SK-N-MC (cell line): ENCODE measurements around the gene DGLUCY.
A peak's percentile ranks its signal among the peaks of the same experiment; 100 is the strongest.
"Not testable (repeated sequence)": the region's sequence is repeated elsewhere in the genome, so short reads cannot be mapped to it uniquely, and the experiment has no call there.

ENCODE experiments used
- DNase-seq: peaks from one replicate; pipeline ENCODE4 v3.0.0-alpha.2; 2011; ENCODE audit warnings: low read depth, low spot score
- H3K27ac ChIP-seq: fragments of 200-600 bp; sonication (generic); 2 replicates; pipeline ENCODE4 v1.5.1; 2016; ENCODE audit warnings: mixed run types
- H3K36me3 ChIP-seq: fragments of 200-600 bp; sonication (generic); 2 replicates; pipeline ENCODE4 v1.6.1; 2017; ENCODE audit warnings: antibody characterized with exemption, low read length, mixed read lengths; ENCODE audit not compliant: insufficient read depth
- H3K4me3 ChIP-seq: fragments of 200-600 bp; sonication (generic); 2 replicates; pipeline ENCODE4 v1.5.1; 2016
- H3K9ac ChIP-seq: fragments of 200-600 bp; sonication (generic); 2 replicates; pipeline ENCODE4 v1.8.0; 2017; ENCODE audit warnings: mixed run types, mixed read lengths; ENCODE audit not compliant: insufficient read length
- H3K9me3 ChIP-seq: fragments of 200-600 bp; sonication (generic); 2 replicates; pipeline ENCODE4 v1.6.1; 2017; ENCODE audit warnings: low read depth, mild to moderate bottlenecking, antibody characterized with exemption, low read length, moderate library complexity, mixed read lengths
- EZH2 ChIP-seq: fragments of 200-600 bp; sonication (generic); IDR thresholded peaks from one replicate; pipeline ENCODE4 v1.6.1; 2017; ENCODE audit warnings: antibody characterized with exemption
- FOXP2 ChIP-seq: optimal IDR thresholded peaks from 2 replicates; pipeline ENCODE3; 2011; ENCODE audit warnings: mild to moderate bottlenecking, moderate library complexity; ENCODE audit not compliant: insufficient read depth; ENCODE audit errors: extremely low read length, control extremely low read depth
- POLR2AphosphoS5 ChIP-seq: IDR thresholded peaks from 2 replicates; pipeline ENCODE4 v1.6.1; 2012; ENCODE audit warnings: mild to moderate bottlenecking, low read depth, low read length, borderline replicate concordance

The DGLUCY gene

DNA sequence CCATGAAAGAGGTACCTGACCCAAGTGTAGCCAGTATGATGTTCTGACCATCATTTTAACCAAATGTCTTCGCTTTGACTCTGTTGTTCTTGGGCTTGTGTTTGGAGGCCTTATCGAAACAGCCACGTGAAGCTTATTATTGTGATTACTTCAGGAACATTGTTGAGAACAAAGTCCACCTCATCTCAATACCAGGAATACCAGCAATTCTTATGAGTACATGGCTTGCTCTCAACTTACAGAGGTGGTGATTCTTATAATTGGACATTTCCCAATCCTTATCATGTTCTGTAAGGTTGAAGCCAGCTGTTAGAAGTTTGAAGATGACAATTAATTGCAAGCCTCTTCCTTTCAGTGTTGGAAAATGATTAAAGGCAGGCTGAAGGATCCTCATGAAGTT lies 31.6 kb upstream of the DGLUCY start:
- TF ChIP-seq POLR2AphosphoS5 = no peak
- no peak for TF ChIP-seq FOXP2
- no peak for TF ChIP-seq EZH2
- no peak for DNase-seq

DNA sequence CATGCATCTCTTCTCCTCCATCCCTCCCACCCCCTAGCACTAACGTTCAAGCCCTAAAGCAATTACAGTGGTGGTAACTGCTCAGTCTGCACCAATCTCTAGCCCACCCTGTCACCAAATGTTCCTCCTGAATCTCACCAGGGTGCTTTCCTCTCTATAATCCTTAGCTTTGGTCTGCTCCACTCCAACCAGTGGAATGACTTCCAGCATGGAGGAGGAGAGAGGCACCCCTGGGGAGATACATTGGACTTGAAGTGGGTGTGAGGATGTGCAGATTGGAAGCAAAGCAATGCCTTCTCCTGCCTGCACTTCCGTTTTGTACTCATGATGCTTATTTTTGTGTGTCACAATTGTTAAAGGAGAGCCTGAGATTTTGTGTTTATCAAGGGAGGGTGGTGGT lies 29.4 kb upstream of the DGLUCY start:
- peak; percentile 70 for DNase-seq
- TF ChIP-seq FOXP2 (no peak), POLR2AphosphoS5 (no peak), EZH2 (no peak)
- Histone ChIP-seq H3K27ac (no peak overlapping the region), H3K9ac (no peak overlapping the region), H3K36me3 (no peaks in the 10 kb centered on the region), H3K4me3 (no peak overlapping the region), H3K9me3 (no peaks in the 10 kb centered on the region)

More for the DNA sequence above, 31.6 kb upstream of the DGLUCY start:
- Histone ChIP-seq H3K36me3 (no peaks in the 10 kb centered on the region), H3K9me3 (no peaks in the 10 kb centered on the region), H3K27ac (no peak overlapping the region), H3K4me3 (no peak overlapping the region), H3K9ac (no peak overlapping the region)

DNA sequence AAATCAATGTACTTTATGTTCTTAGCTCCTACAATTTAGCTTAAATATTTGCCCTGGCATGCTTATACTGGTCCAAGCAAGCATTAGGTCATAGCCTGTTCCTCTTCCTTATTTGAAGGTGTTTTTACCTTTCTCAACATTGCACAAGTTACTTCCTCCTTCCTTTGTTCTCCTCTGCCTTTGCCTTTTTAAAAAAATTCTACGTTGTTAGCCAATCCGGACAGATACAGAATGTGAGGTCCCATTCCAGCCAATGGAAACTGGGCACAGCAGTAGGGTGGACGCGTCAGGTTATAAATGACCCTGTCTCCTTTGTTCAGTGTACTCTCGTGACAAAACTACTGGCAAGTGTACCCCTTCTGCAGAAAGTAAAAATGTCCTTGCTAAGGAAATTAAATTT lies 26.4 kb upstream of the DGLUCY start:
- DNase-seq, H3K9ac ChIP-seq, H3K36me3 ChIP-seq, H3K27ac ChIP-seq, H3K4me3 ChIP-seq, H3K9me3 ChIP-seq: not testable (repeated sequence)

DNA sequence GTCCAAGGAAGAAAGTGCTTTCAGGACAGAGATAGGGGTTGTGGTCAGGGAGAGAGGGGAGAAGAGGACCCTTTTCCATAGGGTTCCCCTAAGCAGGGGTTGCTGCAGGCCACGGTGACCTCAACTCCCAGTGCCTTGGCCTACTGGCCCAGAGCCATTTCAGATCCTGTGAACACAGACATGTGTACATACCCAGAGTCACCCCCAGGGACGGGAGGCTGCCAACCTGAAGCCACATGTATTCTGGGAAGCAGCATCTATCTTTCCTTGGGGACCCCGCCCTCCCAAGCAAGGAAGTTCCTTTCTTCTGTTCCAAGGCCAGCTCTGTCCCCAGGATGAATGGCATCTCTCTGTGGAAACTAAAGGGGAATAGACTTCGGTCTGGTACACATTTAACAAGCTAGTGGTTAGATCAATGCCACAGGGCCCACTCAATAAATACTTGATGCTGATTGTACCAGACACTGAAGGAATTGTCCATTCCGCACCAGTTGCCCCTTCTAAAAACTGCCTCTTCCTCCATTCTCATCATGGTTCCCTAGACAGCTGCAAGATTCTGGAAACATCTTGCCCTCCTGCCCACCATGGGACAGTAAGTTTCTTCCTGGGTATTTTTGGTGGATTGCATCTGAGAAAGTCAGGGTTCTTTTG lies 25.2 kb upstream of the DGLUCY start:
- no peak overlapping the region for H3K9ac ChIP-seq
- H3K9me3 ChIP-seq = no peaks in the 10 kb centered on the region
- no peak overlapping the region for H3K4me3 ChIP-seq
- no peaks in the 10 kb centered on the region for H3K36me3 ChIP-seq
- no peak for TF ChIP-seq POLR2AphosphoS5
- no peak for TF ChIP-seq FOXP2
- TF ChIP-seq EZH2 = no peak
- no peak overlapping the region for H3K27ac ChIP-seq
- DNase-seq = no peak

DNA sequence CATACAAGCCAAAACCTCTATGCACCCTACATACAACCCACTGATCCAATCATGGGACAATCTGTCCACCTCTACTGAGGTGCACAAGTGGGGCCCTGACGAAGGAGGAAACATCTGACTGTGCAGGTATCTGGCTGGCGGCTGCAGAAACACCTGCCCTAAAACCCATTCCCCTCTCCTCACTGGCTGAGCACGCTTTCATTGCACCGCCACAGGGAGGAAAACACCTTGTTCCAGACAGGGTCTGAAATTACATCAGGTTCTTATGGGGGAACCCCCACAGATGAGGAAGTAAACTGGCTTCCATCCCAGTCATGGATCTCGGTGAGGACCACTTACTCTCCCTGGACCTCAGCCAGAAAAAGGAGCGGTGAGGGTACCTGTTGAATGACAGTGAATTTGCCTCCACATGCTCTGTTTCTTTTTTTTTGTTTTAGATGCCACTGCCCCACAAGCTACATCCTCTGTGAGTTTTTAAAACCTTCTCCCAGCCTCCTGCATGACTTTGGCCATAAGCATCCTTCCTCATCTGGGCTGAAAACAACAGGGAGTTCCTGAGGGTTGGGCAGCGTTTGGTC lies 23.8 kb upstream of the DGLUCY start:
- no peaks in the 10 kb centered on the region for H3K36me3 ChIP-seq
- H3K9me3 ChIP-seq = no peaks in the 10 kb centered on the region
- no peak overlapping the region for H3K27ac ChIP-seq
- TF ChIP-seq POLR2AphosphoS5 = no peak
- no peak for TF ChIP-seq EZH2
- TF ChIP-seq FOXP2 = no peak
- H3K9ac ChIP-seq = no peak overlapping the region
- no peak for DNase-seq
- no peak overlapping the region for H3K4me3 ChIP-seq

DNA sequence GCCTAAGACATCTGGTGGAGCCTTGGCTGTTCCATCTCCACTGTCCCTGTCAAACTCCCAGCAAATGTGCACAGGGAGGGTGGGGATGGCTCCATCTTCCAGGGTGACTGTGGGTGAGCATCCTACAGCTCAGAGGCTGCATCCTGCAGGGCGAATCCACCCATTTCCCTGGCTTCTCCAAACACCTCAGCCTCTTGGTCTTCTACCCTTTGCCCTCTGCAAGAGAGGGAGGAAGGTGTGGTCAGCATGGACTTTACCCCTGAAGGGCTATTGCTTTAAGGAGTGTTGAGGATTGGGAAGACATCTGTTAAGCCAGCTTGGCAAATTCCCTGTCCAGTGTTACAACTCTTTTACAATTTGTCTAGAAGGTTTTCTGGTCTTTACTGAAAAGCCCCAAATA lies 23.1 kb upstream of the DGLUCY start:
- no peak for DNase-seq
- TF ChIP-seq FOXP2 (no peak), EZH2 (no peak), POLR2AphosphoS5 (no peak)
- Histone ChIP-seq H3K4me3 (no peak overlapping the region), H3K36me3 (no peaks in the 10 kb centered on the region), H3K27ac (no peak overlapping the region), H3K9me3 (no peaks in the 10 kb centered on the region), H3K9ac (no peak overlapping the region)

DNA sequence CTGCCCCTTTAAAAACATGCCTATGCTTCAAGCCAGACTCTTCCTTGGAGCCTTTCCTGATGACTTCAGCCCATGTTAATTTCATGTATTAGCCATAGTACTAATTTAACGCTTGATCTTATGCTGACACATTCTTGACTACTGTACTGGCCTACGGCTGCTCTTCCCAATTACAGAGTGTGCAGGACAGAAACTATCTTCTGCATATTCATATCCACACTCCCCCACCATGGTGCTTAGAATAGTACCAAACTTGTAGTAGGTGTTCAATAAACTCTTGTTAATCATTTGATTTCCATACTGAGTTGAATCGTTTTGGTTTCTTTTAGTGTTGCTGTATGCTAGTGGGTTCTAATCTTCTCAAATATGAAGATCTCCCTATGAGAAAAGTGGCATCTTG lies 21.8 kb upstream of the DGLUCY start:
- no peak overlapping the region for H3K4me3 ChIP-seq
- no peak overlapping the region for H3K27ac ChIP-seq
- no peak for DNase-seq
- no peak for TF ChIP-seq POLR2AphosphoS5
- TF ChIP-seq EZH2 = no peak
- TF ChIP-seq FOXP2 = no peak
- H3K9ac ChIP-seq = no peak overlapping the region
- no peaks in the 10 kb centered on the region for H3K36me3 ChIP-seq
- no peaks in the 10 kb centered on the region for H3K9me3 ChIP-seq

DNA sequence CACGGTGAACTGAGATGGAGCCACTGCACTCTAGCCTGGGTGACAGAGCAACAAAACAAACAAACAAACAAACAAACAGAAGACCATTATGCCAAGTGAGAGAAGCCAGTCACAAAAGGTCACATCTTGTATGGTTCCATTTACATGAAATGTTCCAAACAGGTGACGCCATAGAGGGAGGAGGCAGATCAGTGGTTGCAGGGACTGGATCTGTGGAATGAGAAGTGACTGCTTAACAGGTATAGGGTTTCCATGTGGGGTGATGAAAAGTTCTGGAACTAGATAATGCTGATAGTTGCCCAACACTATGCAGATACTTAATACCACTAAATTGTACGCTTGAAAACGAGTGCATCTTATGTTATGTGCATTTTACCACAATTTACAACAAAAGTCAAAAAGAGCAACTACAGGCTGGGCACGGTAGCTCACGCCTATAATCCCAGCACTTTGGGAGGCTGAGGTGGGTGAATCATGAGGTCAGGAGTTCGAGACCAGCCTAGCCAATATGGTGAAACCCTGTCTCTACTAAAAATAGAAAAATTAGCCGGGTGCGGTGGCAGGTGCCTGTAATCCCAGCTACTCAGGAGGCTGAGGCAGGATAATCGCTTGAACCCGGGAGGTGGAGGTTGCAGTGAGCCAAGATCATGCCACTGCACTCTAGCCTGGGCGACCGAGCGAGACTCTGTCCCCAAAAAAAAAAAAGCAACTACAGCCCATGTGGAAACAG lies 20.0 kb upstream of the DGLUCY start:
- H3K4me3 ChIP-seq, H3K9me3 ChIP-seq, H3K9ac ChIP-seq, DNase-seq, H3K36me3 ChIP-seq, H3K27ac ChIP-seq: not testable (repeated sequence)

DNA sequence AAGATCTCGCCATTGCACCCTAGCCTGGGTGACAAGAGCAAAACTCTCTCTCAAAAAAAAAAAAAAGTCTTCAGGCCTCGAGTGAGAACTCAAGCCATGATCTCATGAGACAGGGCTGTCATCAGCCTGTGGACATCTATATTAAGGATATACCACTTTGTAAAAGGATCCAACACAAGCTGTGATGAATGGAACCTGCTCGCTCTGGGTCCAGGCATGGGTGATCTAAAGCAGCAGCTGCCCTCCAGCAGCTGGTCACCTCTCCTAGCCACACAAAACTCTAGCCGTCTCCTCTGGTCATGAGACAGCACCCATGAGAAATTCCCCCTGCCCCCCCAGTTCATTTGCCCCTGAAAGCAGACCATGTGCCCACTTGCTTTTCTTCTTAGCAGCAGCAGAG lies 19.1 kb upstream of the DGLUCY start:
- Histone ChIP-seq H3K9me3 (no peaks in the 10 kb centered on the region), H3K27ac (no peak overlapping the region)
- no peak for DNase-seq

More for the DNA sequence above, 19.1 kb upstream of the DGLUCY start:
- Histone ChIP-seq H3K4me3 (no peak overlapping the region), H3K36me3 (no peaks in the 10 kb centered on the region), H3K9ac (no peak overlapping the region)
- TF ChIP-seq FOXP2 = no peak
- no peak for TF ChIP-seq EZH2
- TF ChIP-seq POLR2AphosphoS5 = no peak
